ENCODE results near the gene AUTS2.
"Not testable (repeated sequence)": the region's sequence is repeated elsewhere in the genome, so short reads cannot be mapped to it uniquely, and the experiment has no call there.

AUTS2 gene

GRCh38 chr7:69776611-69777010, 178.3 kb downstream of the AUTS2 start:
- peak; percentile 20 to 78 for DNase-seq (ENCODE audit: low read depth in 2 of 2)
- TF ChIP-seq CTCF (IDR thresholded peaks at IDR 0.05; ENCODE audit: low read depth, low read length), result no peak
- no peak overlapping the region for H3K4me3 ChIP-seq (replicated peaks in 1 of 2; ENCODE audit: low read depth in 2 of 2, low read length in 2 of 2)

GRCh38 chr7:69778138-69778537, 179.9 kb downstream of the AUTS2 start:
- no peak for TF ChIP-seq CTCF (IDR thresholded peaks at IDR 0.05; ENCODE audit: low read depth, low read length)
- no peak for DNase-seq (ENCODE audit: low read depth in 2 of 2)
- H3K4me3 ChIP-seq (replicated peaks in 1 of 2; ENCODE audit: low read depth in 2 of 2, low read length in 2 of 2), result no peak overlapping the region

GRCh38 chr7:69780379-69780778, 182.1 kb downstream of the AUTS2 start:
- no peak for TF ChIP-seq CTCF (IDR thresholded peaks at IDR 0.05; ENCODE audit: low read depth, low read length)
- no peak for DNase-seq (ENCODE audit: low read depth in 2 of 2)
- no peak overlapping the region for H3K4me3 ChIP-seq (replicated peaks in 1 of 2; ENCODE audit: low read depth in 2 of 2, low read length in 2 of 2)

- DNase-seq (ENCODE audit: low read depth in 2 of 2), result peak in 1 of 2 donors; percentile 62
- TF ChIP-seq CTCF (IDR thresholded peaks at IDR 0.05; ENCODE audit: low read depth, low read length), result no peak
- H3K4me3 ChIP-seq (replicated peaks in 1 of 2; ENCODE audit: low read depth in 2 of 2, low read length in 2 of 2), result no peak overlapping the region
Observed at GRCh38 chr7:69781412-69781846, 183.2 kb downstream of the AUTS2 start.

- no peak overlapping the region for H3K4me3 ChIP-seq (replicated peaks in 1 of 2; ENCODE audit: low read depth in 2 of 2, low read length in 2 of 2)
- TF ChIP-seq CTCF (IDR thresholded peaks at IDR 0.05; ENCODE audit: low read depth, low read length), result no peak
- peak in 1 of 2 donors; percentile 90 for DNase-seq (ENCODE audit: low read depth in 2 of 2)
Observed at GRCh38 chr7:69782917-69783684, 184.8 kb downstream of the AUTS2 start.

GRCh38 chr7:69786130-69786529, 187.9 kb downstream of the AUTS2 start:
- H3K4me3 ChIP-seq (replicated peaks in 1 of 2; ENCODE audit: low read depth in 2 of 2, low read length in 2 of 2); DNase-seq (ENCODE audit: low read depth in 2 of 2): not testable (repeated sequence)

- H3K4me3 ChIP-seq (replicated peaks in 1 of 2; ENCODE audit: low read depth in 2 of 2, low read length in 2 of 2), result no peak overlapping the region
- TF ChIP-seq CTCF (IDR thresholded peaks at IDR 0.05; ENCODE audit: low read depth, low read length), result no peak
- no peak for DNase-seq (ENCODE audit: low read depth in 2 of 2)
Observed at GRCh38 chr7:69786730-69787395, 188.6 kb downstream of the AUTS2 start.
